SK-N-SH (cell line): ENCODE data around the gene MCC. TPM values are rescaled to one million over a fixed set of nuclear protein-coding genes. Genes with fewer than 3 reads are reported as not detected.

Experiments used
- CTCF ChIA-PET: fragments of 300-600, 350-600 bp; formaldehyde crosslinking; extraction: SDS; loops from one replicate; lab custom pipeline; 2021; lab: Yijun Ruan, JAX
- POLR2A ChIA-PET: fragments of 350-600 bp; sonication (Branson Sonifier 250); formaldehyde crosslinking; extraction: SDS; loops from one replicate; lab custom pipeline; 2020; ENCODE audit warnings: antibody characterized with exemption, inconsistent platforms; lab: Yijun Ruan, JAX
- DNase-seq: peaks from one replicate; pipeline ENCODE4 v3.0.0; 2012
- H2AFZ ChIP-seq: fragments of 200-600 bp; sonication (generic); 2 replicates; pipeline ENCODE4 v1.8.1; 2016; ENCODE audit warnings: antibody characterized with exemption, mild to moderate bottlenecking, low read depth
- H3F3A ChIP-seq: fragments of 200-600 bp; sonication (generic); replicated peaks from 2 replicates; pipeline ENCODE3; 2016; ENCODE audit warnings: antibody characterized with exemption, mild to moderate bottlenecking; ENCODE audit not compliant: insufficient read depth
- H3K27ac ChIP-seq, 2 experiments: fragments of 200-500 bp in 1 of 2; fragments of 200-600 bp in 1 of 2; sonication (Bioruptor generic) in 1 of 2; sonication (generic), shearing (Covaris generic) in 1 of 2; 2 replicates each; pipeline versions ENCODE4 v1.5.1 to v1.6.1; 2014 to 2016; ENCODE audit warnings: low read depth in 2 of 2, inconsistent platforms in 1 of 2, low read length in 1 of 2, mild to moderate bottlenecking in 1 of 2, mixed read lengths in 1 of 2
- H3K27me3 ChIP-seq: fragments of 200-600 bp; sonication (generic), shearing (Covaris generic); 2 replicates; pipeline ENCODE4 v1.6.1; 2016; ENCODE audit warnings: mixed run types; ENCODE audit not compliant: insufficient read depth
- H3K36me3 ChIP-seq, 2 experiments: fragments of 200-500 bp in 1 of 2; fragments of 200-600 bp in 1 of 2; sonication (Bioruptor generic) in 1 of 2; sonication (generic) in 1 of 2; replicated peaks in 1 of 2; 2 replicates each; pipeline versions ENCODE3 to v1.5.1; 2014 to 2016; ENCODE audit warnings: low read length in 1 of 2, mild to moderate bottlenecking in 1 of 2; ENCODE audit not compliant: insufficient read depth in 2 of 2, control insufficient read depth in 1 of 2
- H3K4me1 ChIP-seq, 2 experiments: fragments of 200-500 bp in 1 of 2; fragments of 200-600 bp in 1 of 2; sonication (Bioruptor generic) in 1 of 2; sonication (generic), shearing (Covaris generic) in 1 of 2; 2 replicates each; pipeline versions ENCODE4 v1.5.1 to v1.6.1; 2014 to 2016; ENCODE audit warnings: low read depth in 1 of 2, low read length in 1 of 2, mixed run types in 1 of 2; ENCODE audit not compliant: insufficient read depth in 2 of 2, control insufficient read depth in 1 of 2
- H3K4me2 ChIP-seq: fragments of 200-600 bp; sonication (generic), shearing (Covaris generic); 2 replicates; pipeline ENCODE4 v1.6.1; 2017; ENCODE audit warnings: mixed run types
- H3K4me3 ChIP-seq, 2 experiments: fragments of 200-500 bp in 1 of 2; fragments of 200-600 bp in 1 of 2; sonication (Bioruptor generic) in 1 of 2; sonication (generic), shearing (Covaris generic) in 1 of 2; 2 replicates each; pipeline versions ENCODE4 v1.5.1 to v1.8.1; 2014 to 2016; ENCODE audit warnings: low read depth in 2 of 2, inconsistent platforms in 1 of 2, low read length in 1 of 2, mild to moderate bottlenecking in 1 of 2, mixed read lengths in 1 of 2, moderate library complexity in 1 of 2
- H3K79me2 ChIP-seq: fragments of 200-600 bp; sonication (generic); 2 replicates; pipeline ENCODE4 v1.8.1; 2017; ENCODE audit warnings: mild to moderate bottlenecking; ENCODE audit not compliant: insufficient read depth
- H3K9ac ChIP-seq: fragments of 200-600 bp; sonication (generic); 2 replicates; pipeline ENCODE4 v1.6.1; 2017; ENCODE audit warnings: mixed run types
- H3K9me2 ChIP-seq: fragments of 200-600 bp; sonication (generic); 2 replicates; pipeline ENCODE4 v1.6.1; 2017; ENCODE audit warnings: mixed run types
- H3K9me3 ChIP-seq: fragments of 200-600 bp; sonication (generic); 2 replicates; pipeline ENCODE4 v1.6.1; 2017; ENCODE audit warnings: mixed run types, mild to moderate bottlenecking, moderate library complexity
- H4K20me1 ChIP-seq: fragments of 200-600 bp; sonication (generic); 2 replicates; pipeline ENCODE4 v1.6.1; 2017; ENCODE audit warnings: mild to moderate bottlenecking, mixed run types; ENCODE audit not compliant: insufficient read depth
- ELF1 ChIP-seq: IDR thresholded peaks from 2 replicates; pipeline ENCODE4 v1.4.0; 2012
- EP300 ChIP-seq, 2 experiments: IDR thresholded peaks; 2 replicates each; pipeline versions ENCODE4 v1.4.0 to v1.6.1; 2012; ENCODE audit warnings: borderline replicate concordance in 1 of 2, low read depth in 1 of 2, low read length in 1 of 2
- FOXM1 ChIP-seq: IDR thresholded peaks from 2 replicates; pipeline ENCODE4 v1.4.0; 2012; ENCODE audit warnings: low read depth, mild to moderate bottlenecking
- MXI1 ChIP-seq: IDR thresholded peaks from 2 replicates; pipeline ENCODE4 v1.6.1; 2012; ENCODE audit warnings: mild to moderate bottlenecking, low read depth, low read length, improper control_type of control experiment
- NRF1 ChIP-seq: IDR thresholded peaks from 2 replicates; pipeline ENCODE4 v1.6.1; 2012; ENCODE audit warnings: low read depth, mild to moderate bottlenecking, low read length
- POLR2AphosphoS5 ChIP-seq: IDR thresholded peaks from 2 replicates; pipeline ENCODE4 v1.6.1; 2012; ENCODE audit warnings: low read depth, low read length
- RCOR1 ChIP-seq: fragments of 150-350 bp; IDR thresholded peaks from 2 replicates; pipeline ENCODE4 v1.6.1; 2017; ENCODE audit warnings: antibody characterized with exemption, low read length
- RXRA ChIP-seq: IDR thresholded peaks from 2 replicates; pipeline ENCODE4 v1.4.0; 2012; ENCODE audit warnings: low read depth, mild to moderate bottlenecking, borderline replicate concordance
- SIN3A ChIP-seq: IDR thresholded peaks from 2 replicates; pipeline ENCODE4 v1.6.1; 2012; ENCODE audit warnings: low read depth, mild to moderate bottlenecking, low read length, moderate library complexity, borderline replicate concordance
- SMC3 ChIP-seq: IDR thresholded peaks from 2 replicates; pipeline ENCODE4 v1.6.1; 2012; ENCODE audit warnings: low read depth, low read length, improper control_type of control experiment
- TAF1 ChIP-seq: IDR thresholded peaks from 2 replicates; pipeline ENCODE4 v1.6.1; 2012; ENCODE audit warnings: low read depth, mild to moderate bottlenecking, low read length, moderate library complexity, borderline replicate concordance
- TEAD4 ChIP-seq: IDR thresholded peaks from 2 replicates; pipeline ENCODE4 v1.4.0; 2012; ENCODE audit warnings: mild to moderate bottlenecking, borderline replicate concordance; ENCODE audit not compliant: insufficient read depth
- WGBS: methylation state at CpG from one replicate; pipeline ENCODE4 v1.1.6; 2017; ENCODE audit warnings: low lambda C conversion rate; 5-methylcytosine and 5-hydroxymethylcytosine counted together
- polyA plus RNA-seq, 3 experiments: library from polyadenylated mRNA; depleted of rRNA; stranded (reverse); fragments of >200 nt; gene quantifications; 2 replicates each; pipeline ENCODE4 v1.2.3, GENCODE V29; 2012
- TF ChIP-seq, protein P1 (sequence below): IDR thresholded peaks from 2 replicates; pipeline ENCODE4 v1.6.1; 2012; ENCODE audit warnings: mild to moderate bottlenecking, low read depth, low read length, moderate library complexity
- TF ChIP-seq, protein P2 (sequence below): IDR thresholded peaks from 2 replicates; pipeline ENCODE4 v1.4.0; 2012; ENCODE audit warnings: low read depth, borderline replicate concordance
- TF ChIP-seq, protein P3 (sequence below): fragments of 150-350 bp; IDR thresholded peaks from 2 replicates; pipeline ENCODE4 v1.6.1; 2017; ENCODE audit warnings: antibody characterized with exemption, low read length, low read depth, borderline replicate concordance
- TF ChIP-seq, protein P4 (sequence below): IDR thresholded peaks from 2 replicates; pipeline ENCODE4 v1.4.0; 2012; ENCODE audit warnings: low read depth, borderline replicate concordance

MCC gene
- polyA plus RNA-seq, 1 of the 3 experiments (the other 2 are of a cell fraction), result 3.6 TPM

DNA sequence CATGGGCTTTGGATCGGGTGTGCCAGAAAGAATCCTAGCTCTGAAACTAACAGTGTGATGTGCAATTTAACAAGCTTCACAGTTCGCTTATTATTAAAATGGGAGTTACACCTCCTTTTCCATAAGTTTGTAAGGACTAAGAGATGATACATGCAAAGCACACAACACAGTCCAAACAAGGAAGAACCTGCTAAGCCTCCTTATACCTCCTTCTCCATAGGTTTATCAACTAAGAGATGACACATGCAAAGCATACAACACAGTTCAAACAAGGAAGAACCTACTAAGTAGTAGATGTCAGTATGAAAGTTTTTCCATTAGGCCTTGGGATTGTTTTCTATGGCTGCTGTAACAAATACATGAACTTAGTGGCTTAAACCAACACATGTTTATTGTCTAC is 295.7 kb downstream of the MCC start:
- CTCF ChIA-PET, result interaction anchor here (0.9 to 1.7 kb wide), 2 partner anchors 11 to 26 kb away, joined by 3 to 4 read pairs; no protein-coding TSS in a partner anchor
- Histone ChIP-seq H3K4me3 (no peak overlapping the region), H3K9ac (no peak overlapping the region), H3K27ac (no peak overlapping the region), H3K36me3 (no peaks in the 10 kb centered on the region), H3K4me1 (peaks cover 0 to 35% of the 10 kb centered on the region in 2 experiments; a peak in 2 of 4 replicates), H4K20me1 (no peaks in the 10 kb centered on the region), H3K79me2 (no peaks in the 10 kb centered on the region), H3K9me3 (no peaks in the 10 kb centered on the region), H3K4me2 (no peak overlapping the region), H3K27me3 (no peaks in the 10 kb centered on the region), H3K9me2 (no peaks in the 10 kb centered on the region), H2AFZ (no peak overlapping the region), H3F3A (no peaks in the 10 kb centered on the region)
- 47% methylated on average over 2 of the region's 2 CpGs for WGBS
- POLR2A ChIA-PET, result no interaction called here
- DNase-seq, result no peak
- TF ChIP-seq, protein P1, sequence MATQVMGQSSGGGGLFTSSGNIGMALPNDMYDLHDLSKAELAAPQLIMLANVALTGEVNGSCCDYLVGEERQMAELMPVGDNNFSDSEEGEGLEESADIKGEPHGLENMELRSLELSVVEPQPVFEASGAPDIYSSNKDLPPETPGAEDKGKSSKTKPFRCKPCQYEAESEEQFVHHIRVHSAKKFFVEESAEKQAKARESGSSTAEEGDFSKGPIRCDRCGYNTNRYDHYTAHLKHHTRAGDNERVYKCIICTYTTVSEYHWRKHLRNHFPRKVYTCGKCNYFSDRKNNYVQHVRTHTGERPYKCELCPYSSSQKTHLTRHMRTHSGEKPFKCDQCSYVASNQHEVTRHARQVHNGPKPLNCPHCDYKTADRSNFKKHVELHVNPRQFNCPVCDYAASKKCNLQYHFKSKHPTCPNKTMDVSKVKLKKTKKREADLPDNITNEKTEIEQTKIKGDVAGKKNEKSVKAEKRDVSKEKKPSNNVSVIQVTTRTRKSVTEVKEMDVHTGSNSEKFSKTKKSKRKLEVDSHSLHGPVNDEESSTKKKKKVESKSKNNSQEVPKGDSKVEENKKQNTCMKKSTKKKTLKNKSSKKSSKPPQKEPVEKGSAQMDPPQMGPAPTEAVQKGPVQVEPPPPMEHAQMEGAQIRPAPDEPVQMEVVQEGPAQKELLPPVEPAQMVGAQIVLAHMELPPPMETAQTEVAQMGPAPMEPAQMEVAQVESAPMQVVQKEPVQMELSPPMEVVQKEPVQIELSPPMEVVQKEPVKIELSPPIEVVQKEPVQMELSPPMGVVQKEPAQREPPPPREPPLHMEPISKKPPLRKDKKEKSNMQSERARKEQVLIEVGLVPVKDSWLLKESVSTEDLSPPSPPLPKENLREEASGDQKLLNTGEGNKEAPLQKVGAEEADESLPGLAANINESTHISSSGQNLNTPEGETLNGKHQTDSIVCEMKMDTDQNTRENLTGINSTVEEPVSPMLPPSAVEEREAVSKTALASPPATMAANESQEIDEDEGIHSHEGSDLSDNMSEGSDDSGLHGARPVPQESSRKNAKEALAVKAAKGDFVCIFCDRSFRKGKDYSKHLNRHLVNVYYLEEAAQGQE, result no peak
- TF ChIP-seq RXRA (no peak), EP300 (IDR thresholded peaks at IDR 0.05; ENCODE audit: borderline replicate concordance in 1 of 2, low read depth in 1 of 2, low read length in 1 of 2) (no peak), TAF1 (no peak), NRF1 (no peak), SIN3A (no peak)
- TF ChIP-seq, protein P2, sequence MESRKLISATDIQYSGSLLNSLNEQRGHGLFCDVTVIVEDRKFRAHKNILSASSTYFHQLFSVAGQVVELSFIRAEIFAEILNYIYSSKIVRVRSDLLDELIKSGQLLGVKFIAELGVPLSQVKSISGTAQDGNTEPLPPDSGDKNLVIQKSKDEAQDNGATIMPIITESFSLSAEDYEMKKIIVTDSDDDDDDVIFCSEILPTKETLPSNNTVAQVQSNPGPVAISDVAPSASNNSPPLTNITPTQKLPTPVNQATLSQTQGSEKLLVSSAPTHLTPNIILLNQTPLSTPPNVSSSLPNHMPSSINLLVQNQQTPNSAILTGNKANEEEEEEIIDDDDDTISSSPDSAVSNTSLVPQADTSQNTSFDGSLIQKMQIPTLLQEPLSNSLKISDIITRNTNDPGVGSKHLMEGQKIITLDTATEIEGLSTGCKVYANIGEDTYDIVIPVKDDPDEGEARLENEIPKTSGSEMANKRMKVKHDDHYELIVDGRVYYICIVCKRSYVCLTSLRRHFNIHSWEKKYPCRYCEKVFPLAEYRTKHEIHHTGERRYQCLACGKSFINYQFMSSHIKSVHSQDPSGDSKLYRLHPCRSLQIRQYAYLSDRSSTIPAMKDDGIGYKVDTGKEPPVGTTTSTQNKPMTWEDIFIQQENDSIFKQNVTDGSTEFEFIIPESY, result no peak

DNA sequence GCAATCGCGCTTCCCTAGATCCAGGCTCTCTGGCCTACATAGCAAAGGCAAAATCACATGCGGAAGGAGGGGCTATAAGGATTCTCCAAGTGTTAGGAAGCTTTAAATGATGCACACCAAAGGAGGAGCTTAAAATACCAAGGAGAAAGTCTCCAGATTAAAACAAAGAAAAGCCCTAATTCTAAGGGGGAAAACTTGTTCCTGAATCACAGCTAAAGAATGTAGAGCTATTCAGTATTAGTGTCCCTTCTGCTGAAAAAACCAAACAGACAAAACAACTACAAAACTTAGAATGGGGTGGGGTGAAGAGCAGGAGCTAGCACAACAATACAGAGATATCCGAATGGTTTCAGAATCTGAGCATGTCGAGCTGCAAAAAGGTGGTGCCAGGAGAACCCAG is 297.9 kb downstream of the MCC start:
- Histone ChIP-seq H3K9me2 (no peaks in the 10 kb centered on the region), H4K20me1 (no peaks in the 10 kb centered on the region), H3K27ac (no peak overlapping the region; a peak in 1 of 4 replicates), H3K27me3 (no peaks in the 10 kb centered on the region), H3K9me3 (no peaks in the 10 kb centered on the region), H3K4me1 (peaks cover 0 to 33% of the 10 kb centered on the region in 2 experiments; a peak in 1 of 4 replicates), H3K4me3 (no peak overlapping the region), H3K4me2 (no peak overlapping the region), H3K79me2 (no peaks in the 10 kb centered on the region), H3K36me3 (no peaks in the 10 kb centered on the region), H3F3A (no peaks in the 10 kb centered on the region), H3K9ac (no peak overlapping the region), H2AFZ (no peak overlapping the region)
- CTCF ChIA-PET, result no interaction called here
- POLR2A ChIA-PET, result no interaction called here
- no peak for DNase-seq
- 89% methylated on average over 5 of the region's 5 CpGs for WGBS
- TF ChIP-seq, protein P1, result no peak
- TF ChIP-seq NRF1 (no peak), ELF1 (no peak), MXI1 (no peak), TEAD4 (no peak), SMC3 (no peak), RCOR1 (no peak), FOXM1 (no peak), POLR2AphosphoS5 (no peak)
- TF ChIP-seq, protein P3, sequence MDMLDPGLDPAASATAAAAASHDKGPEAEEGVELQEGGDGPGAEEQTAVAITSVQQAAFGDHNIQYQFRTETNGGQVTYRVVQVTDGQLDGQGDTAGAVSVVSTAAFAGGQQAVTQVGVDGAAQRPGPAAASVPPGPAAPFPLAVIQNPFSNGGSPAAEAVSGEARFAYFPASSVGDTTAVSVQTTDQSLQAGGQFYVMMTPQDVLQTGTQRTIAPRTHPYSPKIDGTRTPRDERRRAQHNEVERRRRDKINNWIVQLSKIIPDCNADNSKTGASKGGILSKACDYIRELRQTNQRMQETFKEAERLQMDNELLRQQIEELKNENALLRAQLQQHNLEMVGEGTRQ, result no peak
- TF ChIP-seq, protein P4, sequence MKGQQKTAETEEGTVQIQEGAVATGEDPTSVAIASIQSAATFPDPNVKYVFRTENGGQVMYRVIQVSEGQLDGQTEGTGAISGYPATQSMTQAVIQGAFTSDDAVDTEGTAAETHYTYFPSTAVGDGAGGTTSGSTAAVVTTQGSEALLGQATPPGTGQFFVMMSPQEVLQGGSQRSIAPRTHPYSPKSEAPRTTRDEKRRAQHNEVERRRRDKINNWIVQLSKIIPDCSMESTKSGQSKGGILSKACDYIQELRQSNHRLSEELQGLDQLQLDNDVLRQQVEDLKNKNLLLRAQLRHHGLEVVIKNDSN, result no peak
